Activated T-helper 1 cell treated with anti-CD3 and anti-CD28 coated beads, Interleukin-12 subunit alpha, Interleukin-12 subunit beta, Interleukin-2, Interleukin-4 antibody, amounts not matched to agents 30 ng/mL and 10 ng/mL and 1 ng/mL, durations not matched to agents 14 hours and 24 hours and 36 hours (primary cell): Measurements from ENCODE around the gene NUP50. TPM values are rescaled to one million over a fixed set of nuclear protein-coding genes. Genes with fewer than 3 reads are reported as not detected.

Experiments
- DNase-seq: peaks from one replicate; pipeline ENCODE4 v3.0.0; 2021; ENCODE audit warnings: low spot score
- H3K27ac Mint-ChIP-seq: one replicate; pipeline ENCODE4 v1.8.0; 2021; ENCODE audit warnings: mild to moderate bottlenecking, mixed read lengths
- H3K27me3 Mint-ChIP-seq: one replicate; pipeline ENCODE4 v1.8.0; 2022; ENCODE audit warnings: mild to moderate bottlenecking, moderate library complexity, mixed read lengths; ENCODE audit not compliant: insufficient read depth
- H3K36me3 Mint-ChIP-seq: one replicate; pipeline ENCODE4 v1.8.0; 2021; ENCODE audit warnings: low read depth, mixed read lengths
- H3K4me1 Mint-ChIP-seq: one replicate; pipeline ENCODE4 v1.8.0; 2021; ENCODE audit warnings: low read depth, mixed read lengths
- H3K4me3 Mint-ChIP-seq: one replicate; pipeline ENCODE4 v1.8.0; 2021; ENCODE audit warnings: mild to moderate bottlenecking, moderate library complexity, mixed read lengths
- H3K9me3 Mint-ChIP-seq: one replicate; pipeline ENCODE4 v1.8.0; 2021; ENCODE audit warnings: mixed read lengths
- intact Hi-C: fragments of 100-400 bp; cut with micrococcal nuclease; formaldehyde crosslinking; loops from one replicate; pipeline ENCODE4 v1.15.1; 2024
- total RNA-seq: library from RNA; stranded (reverse); gene quantifications from 2 replicates; pipeline ENCODE4 v1.2.3, GENCODE V29; 2022

The NUP50 gene, protein sequence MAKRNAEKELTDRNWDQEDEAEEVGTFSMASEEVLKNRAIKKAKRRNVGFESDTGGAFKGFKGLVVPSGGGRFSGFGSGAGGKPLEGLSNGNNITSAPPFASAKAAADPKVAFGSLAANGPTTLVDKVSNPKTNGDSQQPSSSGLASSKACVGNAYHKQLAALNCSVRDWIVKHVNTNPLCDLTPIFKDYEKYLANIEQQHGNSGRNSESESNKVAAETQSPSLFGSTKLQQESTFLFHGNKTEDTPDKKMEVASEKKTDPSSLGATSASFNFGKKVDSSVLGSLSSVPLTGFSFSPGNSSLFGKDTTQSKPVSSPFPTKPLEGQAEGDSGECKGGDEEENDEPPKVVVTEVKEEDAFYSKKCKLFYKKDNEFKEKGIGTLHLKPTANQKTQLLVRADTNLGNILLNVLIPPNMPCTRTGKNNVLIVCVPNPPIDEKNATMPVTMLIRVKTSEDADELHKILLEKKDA
- total RNA-seq: 156 and 164 TPM in 2 replicates

DNA sequence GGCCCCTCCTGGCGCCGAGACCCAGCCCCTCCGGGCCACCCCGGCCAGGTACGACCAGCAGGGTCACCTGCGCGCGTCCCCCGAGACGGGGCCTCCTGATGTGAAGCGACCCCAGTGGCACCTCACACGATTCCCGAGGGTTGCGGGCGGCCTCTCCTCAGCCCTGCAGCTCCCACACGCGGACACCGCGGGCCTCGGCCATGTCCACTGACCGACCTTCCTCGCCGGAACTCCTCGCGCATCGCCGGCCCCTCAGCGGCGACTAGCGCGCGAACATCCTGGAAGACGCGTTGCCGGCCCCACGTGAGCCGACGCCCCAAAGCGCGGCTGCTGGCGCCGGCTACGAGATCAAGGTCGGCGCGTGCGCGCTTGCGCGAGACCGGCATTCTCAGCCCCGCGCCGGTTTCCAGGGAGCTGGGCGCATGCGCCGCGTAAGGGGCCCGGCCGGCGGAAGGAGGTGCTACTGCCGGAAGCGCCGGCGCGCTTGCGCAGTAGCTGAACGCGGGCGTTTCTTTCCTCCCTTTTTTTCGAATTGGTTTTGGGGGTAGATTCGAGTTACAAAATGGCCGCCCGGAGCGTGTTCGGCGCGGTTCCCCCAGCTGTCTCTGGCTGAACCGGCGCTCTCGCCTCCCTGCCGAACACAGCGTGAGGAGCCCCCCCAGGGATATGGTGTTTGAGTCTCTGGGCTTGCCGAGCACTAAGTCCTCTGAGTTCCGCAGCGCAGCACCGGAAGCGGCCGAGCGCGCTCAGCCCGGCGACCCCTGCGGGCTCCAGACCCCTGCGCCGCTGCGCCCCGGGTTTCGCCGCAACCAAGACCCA, at the start of gene NUP50:
NUP50 (plus strand) TSS at position 475 of the 819 bp plus-strand sequence. CDS start 4,253 bp downstream, outside the sequence.
- Mint-ChIP-seq H3K4me3 (peak within 1 kb of the TSS; percentile 98), H3K36me3 (peaks cover 27% of the 10 kb centered on the region), H3K4me1 (peaks cover 48% of the 10 kb centered on the region)

GRCh38 chr22:45120440-45120839, 43.3 kb upstream of the NUP50 start:
- intact Hi-C loops: no loop called here
- no peak overlapping the region for H3K27ac Mint-ChIP-seq
- H3K27me3 Mint-ChIP-seq: peaks cover 5% of the 10 kb centered on the region
- H3K4me1 Mint-ChIP-seq: no peaks in the 10 kb centered on the region
- H3K4me3 Mint-ChIP-seq: no peak overlapping the region
- DNase-seq: no peak
- no peaks in the 10 kb centered on the region for H3K9me3 Mint-ChIP-seq
- no peaks in the 10 kb centered on the region for H3K36me3 Mint-ChIP-seq

More for the DNA sequence above, at the start of gene NUP50:
- Mint-ChIP-seq H3K27ac (peak within 1 kb of the TSS; percentile 90), H3K27me3 (no peaks in the 10 kb centered on the region), H3K9me3 (no peaks in the 10 kb centered on the region)
- peak; percentile 96 for DNase-seq
- intact Hi-C loops: loop anchor here (2.0 to 10.0 kb wide), 5 partner anchors 55 to 479 kb away; partner anchors contain the start of genes KIAA0930, RIBC2 and SMC1B

DNA sequence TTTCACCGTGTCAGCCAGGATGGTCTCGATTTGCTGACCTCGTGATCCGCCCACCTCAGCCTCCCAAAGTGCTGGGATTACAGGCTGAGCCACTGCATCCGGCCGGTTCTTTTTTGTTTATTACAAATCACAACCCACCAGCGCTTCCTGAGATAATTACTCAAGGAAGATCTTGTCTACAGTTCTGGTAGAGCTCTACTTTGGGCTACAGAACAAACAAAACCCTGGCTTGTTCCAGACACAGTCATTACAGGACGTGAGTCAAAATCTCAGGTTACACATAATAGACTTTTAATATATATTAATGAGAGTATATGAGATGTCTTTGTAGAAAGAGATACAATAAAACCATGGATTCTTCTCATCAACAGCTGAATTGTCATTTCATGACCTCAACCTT, 42.8 kb upstream of the NUP50 start:
- DNase-seq: no peak
- Mint-ChIP-seq H3K27ac (no peak overlapping the region), H3K36me3 (no peaks in the 10 kb centered on the region), H3K4me1 (no peaks in the 10 kb centered on the region), H3K9me3 (no peaks in the 10 kb centered on the region), H3K27me3 (peaks cover 5% of the 10 kb centered on the region), H3K4me3 (no peak overlapping the region)
- intact Hi-C loops: no loop called here

DNA sequence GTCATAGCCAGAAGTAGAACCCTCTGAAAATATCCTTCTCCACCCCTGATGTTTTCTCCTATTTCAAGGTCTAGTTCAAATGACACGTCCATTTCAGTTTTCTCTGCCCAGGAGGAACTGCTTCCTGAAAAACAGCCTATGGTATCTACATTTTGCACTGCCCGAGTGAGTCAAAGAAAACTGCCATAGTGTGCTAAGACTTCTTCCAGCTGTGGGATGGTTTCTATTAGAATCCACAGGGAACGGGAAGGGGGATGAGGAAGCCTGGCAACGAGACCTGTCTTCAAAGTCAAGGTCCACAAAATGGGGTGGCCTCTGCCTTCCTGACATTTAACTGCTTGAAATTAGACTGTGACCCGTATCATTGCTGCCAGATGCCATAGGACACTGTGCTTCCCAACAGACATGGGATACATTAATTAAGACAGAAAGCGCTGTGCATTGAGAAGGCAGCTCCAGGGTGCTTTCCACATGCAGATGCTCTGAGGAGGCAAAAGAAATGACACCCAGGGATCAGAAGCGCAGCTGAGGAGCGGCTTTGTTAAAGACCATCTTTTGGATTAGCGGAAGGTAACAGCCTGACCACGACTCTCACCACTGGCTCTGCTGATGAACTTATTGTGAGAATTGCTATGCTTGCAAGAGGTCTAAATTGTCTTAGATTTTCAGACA, 39.4 kb upstream of the NUP50 start:
- H3K9me3 Mint-ChIP-seq: no peaks in the 10 kb centered on the region
- no peak overlapping the region for H3K4me3 Mint-ChIP-seq
- no peak overlapping the region for H3K27ac Mint-ChIP-seq

GRCh38 chr22:45125188-45125587, 38.5 kb upstream of the NUP50 start:
- Mint-ChIP-seq H3K27ac (no peak overlapping the region), H3K36me3 (no peaks in the 10 kb centered on the region), H3K27me3 (peaks cover 1% of the 10 kb centered on the region), H3K9me3 (no peaks in the 10 kb centered on the region), H3K4me1 (peaks cover 13% of the 10 kb centered on the region), H3K4me3 (no peak overlapping the region)
- no peak for DNase-seq
- intact Hi-C loops: no loop called here

More for the DNA sequence above, 39.4 kb upstream of the NUP50 start:
- Mint-ChIP-seq H3K27me3 (peaks cover 5% of the 10 kb centered on the region), H3K4me1 (peaks cover 4% of the 10 kb centered on the region), H3K36me3 (no peaks in the 10 kb centered on the region)
- DNase-seq: no peak
- intact Hi-C loops: no loop called here

DNA sequence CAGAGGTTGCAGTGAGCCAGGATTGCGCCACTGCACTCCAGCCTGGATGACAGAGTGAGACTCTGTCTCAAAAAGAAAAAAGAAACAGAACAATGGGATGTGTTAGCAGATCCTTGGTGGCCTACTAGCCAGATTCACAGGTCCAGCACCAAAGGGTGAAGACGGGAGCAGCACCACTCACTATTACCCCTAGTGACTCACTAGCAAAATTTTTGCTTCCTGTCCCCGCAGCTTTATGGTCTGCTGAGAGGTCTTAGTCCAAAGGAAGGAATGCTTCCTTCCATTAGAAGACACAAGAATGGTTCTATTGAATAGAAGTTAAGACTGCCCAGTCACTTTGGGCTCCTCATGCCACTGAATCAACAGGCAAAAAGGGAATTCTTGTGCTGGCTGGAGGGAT, 35.9 kb upstream of the NUP50 start:
- H3K36me3 Mint-ChIP-seq: peaks cover 10% of the 10 kb centered on the region
- no peaks in the 10 kb centered on the region for H3K9me3 Mint-ChIP-seq
- H3K27ac Mint-ChIP-seq: no peak overlapping the region
- no peak overlapping the region for H3K4me3 Mint-ChIP-seq
- no peak for DNase-seq
- peaks cover 22% of the 10 kb centered on the region for H3K4me1 Mint-ChIP-seq
- intact Hi-C loops: loop anchor here (2.0 kb wide), 1 partner anchor 63 kb away; no protein-coding TSS in a partner anchor
- no peaks in the 10 kb centered on the region for H3K27me3 Mint-ChIP-seq

DNA sequence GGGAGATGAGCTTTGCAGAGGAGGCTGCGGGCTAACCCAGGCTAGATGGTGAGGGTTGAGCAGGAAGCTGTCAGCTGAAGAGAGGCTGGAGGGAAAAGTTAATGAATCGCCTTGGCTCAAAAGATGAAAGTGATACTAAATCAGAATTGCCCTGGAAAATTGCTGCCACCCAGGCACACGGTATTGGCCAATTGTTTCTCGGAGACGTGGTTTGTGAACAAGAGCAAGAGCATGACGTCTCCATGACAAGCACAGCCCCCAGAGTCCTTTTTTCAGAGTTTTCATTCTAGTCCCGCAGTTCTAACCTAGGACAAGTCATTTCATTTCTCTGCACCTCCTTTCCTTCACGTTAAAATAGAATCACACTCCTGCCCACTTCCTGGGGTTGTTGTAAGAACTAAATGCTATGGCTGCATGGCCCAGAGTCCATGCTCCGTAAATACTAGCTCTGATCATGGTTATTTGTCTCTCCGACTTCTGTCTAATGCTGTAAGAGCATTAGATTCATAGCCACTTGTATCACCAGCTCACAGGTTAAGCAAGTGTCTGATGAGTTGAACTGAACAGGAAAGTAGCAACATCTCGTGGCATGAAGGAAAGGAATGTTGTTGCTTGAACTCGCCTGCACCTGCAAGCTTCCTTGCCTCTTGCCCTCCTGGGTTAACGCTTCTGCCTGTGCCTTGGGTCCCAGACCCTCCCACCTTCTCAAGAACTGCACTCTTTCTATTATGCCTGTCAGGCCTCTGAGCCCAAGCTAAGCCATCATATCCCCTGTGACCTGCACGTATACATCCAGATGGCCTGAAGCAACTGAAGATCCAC, 33.8 kb upstream of the NUP50 start:
- peaks cover 22% of the 10 kb centered on the region for H3K4me1 Mint-ChIP-seq
- peak; percentile 21 for DNase-seq
- intact Hi-C loops: loop anchor here (2.0 kb wide), 1 partner anchor 65 kb away; no protein-coding TSS in a partner anchor
- no peaks in the 10 kb centered on the region for H3K27me3 Mint-ChIP-seq
- H3K36me3 Mint-ChIP-seq: peaks cover 23% of the 10 kb centered on the region
- H3K4me3 Mint-ChIP-seq: peak overlapping the region; percentile 29
- peaks cover 12% of the 10 kb centered on the region for H3K9me3 Mint-ChIP-seq
- peak overlapping the region; percentile 75 for H3K27ac Mint-ChIP-seq

- DNase-seq: no peak
- Mint-ChIP-seq H3K4me3 (peak overlapping the region; percentile 11), H3K4me1 (peaks cover 22% of the 10 kb centered on the region), H3K9me3 (peaks cover 12% of the 10 kb centered on the region), H3K27me3 (no peaks in the 10 kb centered on the region), H3K27ac (peak overlapping the region; percentile 74), H3K36me3 (peaks cover 25% of the 10 kb centered on the region)
- intact Hi-C loops: no loop called here
These were observed 32.8 kb upstream of the NUP50 start for GRCh38 chr22:45130891-45131290.

DNA sequence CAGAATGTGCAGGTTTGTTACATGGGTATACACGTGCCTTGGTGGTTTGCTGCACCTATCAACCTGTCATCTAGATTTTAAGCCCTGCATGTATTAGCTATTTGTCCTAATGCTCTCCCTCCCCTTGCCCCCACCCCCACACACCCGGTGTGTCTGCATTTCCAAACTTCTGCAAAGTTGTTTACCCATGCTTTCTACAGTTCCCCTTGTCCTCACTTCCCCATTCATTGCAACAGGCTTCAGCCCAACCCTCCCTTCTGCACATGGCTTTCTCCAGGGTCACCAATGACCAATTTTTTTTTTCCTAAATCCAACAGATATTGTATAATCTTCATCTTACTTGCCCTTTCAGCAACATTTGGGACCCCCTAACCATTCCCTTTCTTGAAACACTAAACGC, 32.0 kb upstream of the NUP50 start:
- no peak for DNase-seq
- Mint-ChIP-seq H3K27me3 (no peaks in the 10 kb centered on the region), H3K4me3 (no peak overlapping the region), H3K27ac (no peak overlapping the region), H3K9me3 (peaks cover 12% of the 10 kb centered on the region), H3K36me3 (peaks cover 25% of the 10 kb centered on the region), H3K4me1 (peaks cover 26% of the 10 kb centered on the region)
- intact Hi-C loops: no loop called here

GRCh38 chr22:45134313-45134712, 29.4 kb upstream of the NUP50 start:
- Mint-ChIP-seq H3K27ac (no peak overlapping the region), H3K27me3 (no peaks in the 10 kb centered on the region), H3K9me3 (peaks cover 12% of the 10 kb centered on the region), H3K4me1 (peaks cover 30% of the 10 kb centered on the region), H3K4me3 (no peak overlapping the region), H3K36me3 (peaks cover 25% of the 10 kb centered on the region)
- intact Hi-C loops: no loop called here
- no peak for DNase-seq

DNA sequence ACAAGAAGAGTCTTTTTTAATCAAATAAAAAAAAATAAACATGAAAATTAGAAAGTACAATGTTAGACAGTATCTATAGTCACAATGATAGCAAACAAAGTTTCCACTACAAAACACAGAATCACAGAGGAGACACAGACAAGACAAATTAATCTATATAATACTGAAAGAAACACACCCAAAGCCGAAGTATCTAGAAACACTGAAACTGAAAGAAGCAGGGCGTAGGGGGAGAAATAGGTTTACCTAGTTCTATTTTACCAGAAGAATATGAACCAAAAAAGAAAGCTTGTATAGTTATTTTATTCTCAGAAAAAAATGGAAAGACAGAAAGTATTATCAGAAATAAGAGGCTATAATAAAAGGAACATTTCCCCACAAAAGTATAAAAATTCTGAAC, 27.1 kb upstream of the NUP50 start:
- Mint-ChIP-seq H3K27me3 (no peaks in the 10 kb centered on the region), H3K9me3 (peaks cover 12% of the 10 kb centered on the region), H3K4me1 (peaks cover 11% of the 10 kb centered on the region), H3K27ac (no peak overlapping the region), H3K36me3 (peaks cover 26% of the 10 kb centered on the region), H3K4me3 (no peak overlapping the region)
- DNase-seq: no peak
- intact Hi-C loops: no loop called here

GRCh38 chr22:45139693-45140092, 24.0 kb upstream of the NUP50 start:
- Mint-ChIP-seq H3K27ac (no peak overlapping the region), H3K9me3 (peaks cover 2% of the 10 kb centered on the region), H3K4me3 (no peak overlapping the region), H3K36me3 (peaks cover 10% of the 10 kb centered on the region), H3K27me3 (no peaks in the 10 kb centered on the region), H3K4me1 (peaks cover 11% of the 10 kb centered on the region)
- intact Hi-C loops: no loop called here
- no peak for DNase-seq
